ENCODE data around the gene MAP2K2.

Gene MAP2K2

GRCh38 chr19:4044990-4045465 is 78.9 kb downstream of the MAP2K2 start:
- TF ChIP-seq CTCF (conservative IDR thresholded peaks at IDR 0.05; ENCODE audit: low read depth, low read length) = no peak
- no peak overlapping the region for H3K4me3 ChIP-seq (ENCODE audit: low read depth, low read length)
- DNase-seq (ENCODE audit: low read depth) = no peak

- TF ChIP-seq CTCF (conservative IDR thresholded peaks at IDR 0.05; ENCODE audit: low read depth, low read length) = no peak
- no peak overlapping the region for H3K4me3 ChIP-seq (ENCODE audit: low read depth, low read length)
These were observed 79.8 kb downstream of the MAP2K2 start for GRCh38 chr19:4043966-4044715.

GRCh38 chr19:4043401-4043800 is 80.5 kb downstream of the MAP2K2 start:
- no peak for DNase-seq (ENCODE audit: low read depth)
- no peak for TF ChIP-seq CTCF (conservative IDR thresholded peaks at IDR 0.05; ENCODE audit: low read depth, low read length)
- no peak overlapping the region for H3K4me3 ChIP-seq (ENCODE audit: low read depth, low read length)

More at GRCh38 chr19:4043966-4044715, 79.8 kb downstream of the MAP2K2 start:
- no peak for DNase-seq (ENCODE audit: low read depth)

GRCh38 chr19:4042731-4043082 is 81.2 kb downstream of the MAP2K2 start:
- no peak for TF ChIP-seq CTCF (conservative IDR thresholded peaks at IDR 0.05; ENCODE audit: low read depth, low read length)
- H3K4me3 ChIP-seq (ENCODE audit: low read depth, low read length) = no peak overlapping the region
- DNase-seq (ENCODE audit: low read depth) = no peak

GRCh38 chr19:4042064-4042730 is 81.7 kb downstream of the MAP2K2 start:
- no peak for TF ChIP-seq CTCF (conservative IDR thresholded peaks at IDR 0.05; ENCODE audit: low read depth, low read length)
- DNase-seq (ENCODE audit: low read depth) = no peak
- H3K4me3 ChIP-seq (ENCODE audit: low read depth, low read length) = no peak overlapping the region

Measured in choroid plexus epithelial cell (primary cell).